H1 (cell line): Measurements from ENCODE around the gene PRKN. TPM values are rescaled to one million over a fixed set of nuclear protein-coding genes. Genes with fewer than 3 reads are reported as not detected.

Experiments
- CTCF ChIA-PET: fragments of 300-600 bp; sonication (Branson Sonifier 250); formaldehyde crosslinking; loops from one replicate; lab custom pipeline; 2021; ENCODE audit not compliant: partially characterized antibody; lab: Charles Lee
- POLR2A ChIA-PET: fragments of 300-600 bp; sonication (Branson Sonifier 250); formaldehyde crosslinking; loops from one replicate; lab custom pipeline; 2021; ENCODE audit warnings: inconsistent platforms; ENCODE audit not compliant: partially characterized antibody; lab: Charles Lee
- DNase-seq, 2 experiments: peaks; one replicate each; pipeline versions ENCODE4 v3.0.0 to v3.0.0-alpha.2; 2010 to 2022; ENCODE audit warnings: low spot score in 2 of 2, low read depth in 1 of 2, mixed read lengths in 1 of 2
- FAIRE-seq: peaks from 2 replicates; lab custom pipeline; 2011; peaks lifted over from hg19 to GRCh38; lab: Jason Lieb, UNC
- H2AFZ ChIP-seq: 2 replicates; pipeline ENCODE4 v1.8.1; 2012; ENCODE audit warnings: low read length, inconsistent platforms
- H2AK5ac ChIP-seq: 2 replicates; pipeline ENCODE4 v1.6.1; 2013; ENCODE audit warnings: low read depth, low read length
- H2BK120ac ChIP-seq: replicated peaks from 2 replicates; pipeline ENCODE3; 2013; ENCODE audit warnings: low read depth, low read length, inconsistent platforms
- H2BK12ac ChIP-seq: 2 replicates; pipeline ENCODE4 v1.6.1; 2013; ENCODE audit warnings: low read depth, low read length
- H2BK15ac ChIP-seq: 2 replicates; pipeline ENCODE4 v1.6.1; 2013; ENCODE audit warnings: low read length
- H2BK20ac ChIP-seq: 2 replicates; pipeline ENCODE4 v1.6.1; 2013; ENCODE audit warnings: low read length
- H2BK5ac ChIP-seq: 2 replicates; pipeline ENCODE4 v1.6.1; 2013; ENCODE audit warnings: low read depth, low read length
- H3K14ac ChIP-seq: 2 replicates; pipeline ENCODE4 v1.6.1; 2013; ENCODE audit warnings: inconsistent platforms; ENCODE audit not compliant: insufficient read length
- H3K18ac ChIP-seq: 2 replicates; pipeline ENCODE4 v1.6.1; 2013; ENCODE audit warnings: low read length; ENCODE audit errors: extremely low read depth
- H3K23ac ChIP-seq: 2 replicates; pipeline ENCODE4 v1.6.1; 2013; ENCODE audit warnings: inconsistent platforms; ENCODE audit not compliant: insufficient read length
- H3K23me2 ChIP-seq: 2 replicates; pipeline ENCODE4 v1.6.1; 2013; ENCODE audit warnings: low read depth, low read length
- H3K27ac ChIP-seq: 2 replicates; pipeline ENCODE4 v1.6.1; 2011; ENCODE audit warnings: low read depth, low read length, inconsistent platforms
- H3K27me3 ChIP-seq, 4 experiments: replicated peaks in 1 of 4; 1 replicate in 1 of 4; 2 replicates in 3 of 4; pipeline versions ENCODE4 v1.6.1 to v1.8.1; 2011 to 2013; ENCODE audit warnings: low read length in 3 of 4, mild to moderate bottlenecking in 3 of 4, inconsistent platforms in 2 of 4, mixed read lengths in 2 of 4, moderate library complexity in 1 of 4; ENCODE audit not compliant: control insufficient read depth in 3 of 4, insufficient read depth in 3 of 4; ENCODE audit errors: extremely low read depth in 1 of 4
- H3K36me3 ChIP-seq, 4 experiments: 2 replicates each; pipeline versions ENCODE4 v1.6.1 to v1.8.1; 2011 to 2013; ENCODE audit warnings: mild to moderate bottlenecking in 4 of 4, low read length in 3 of 4, moderate library complexity in 2 of 4, control low read depth in 1 of 4, inconsistent platforms in 1 of 4; ENCODE audit not compliant: insufficient read depth in 4 of 4, control insufficient read depth in 2 of 4
- H3K4ac ChIP-seq: replicated peaks from 2 replicates; pipeline ENCODE3; 2013; ENCODE audit warnings: low read length, low read depth, mixed read lengths, inconsistent platforms; ENCODE audit not compliant: insufficient read length
- H3K4me1 ChIP-seq, 4 experiments: replicated peaks in 1 of 4; 1 replicate in 1 of 4; 2 replicates in 3 of 4; pipeline versions ENCODE4 v1.6.1 to v1.8.1; 2011 to 2013; ENCODE audit warnings: low read length in 3 of 4, inconsistent platforms in 2 of 4, mixed read lengths in 1 of 4; ENCODE audit not compliant: insufficient read depth in 4 of 4, control insufficient read depth in 3 of 4
- H3K4me2 ChIP-seq, 2 experiments: 2 replicates each; pipeline versions ENCODE4 v1.6.1 to v1.8.1; 2011 to 2013; ENCODE audit warnings: low read depth in 2 of 2, low read length in 2 of 2, control low read depth in 1 of 2, inconsistent platforms in 1 of 2, mild to moderate bottlenecking in 1 of 2; ENCODE audit not compliant: insufficient read depth in 1 of 2
- H3K4me3 ChIP-seq, 4 experiments: fragments of 200-600, 300-600 bp in 1 of 4; sonication (generic), shearing (Covaris generic), sonication (Bioruptor Twin) in 1 of 4; 2 replicates each; pipeline versions ENCODE4 v1.5.1 to v1.8.1; 2011 to 2016; ENCODE audit warnings: low read length in 4 of 4, low read depth in 3 of 4, control low read depth in 2 of 4, inconsistent platforms in 2 of 4, mild to moderate bottlenecking in 2 of 4, mixed read lengths in 1 of 4, moderate library complexity in 1 of 4; ENCODE audit not compliant: insufficient read depth in 2 of 4; ENCODE audit errors: extremely low read depth in 1 of 4
- H3K56ac ChIP-seq: replicated peaks from 2 replicates; pipeline ENCODE3; 2013; ENCODE audit warnings: low read depth, mild to moderate bottlenecking, mixed read lengths, low read length, inconsistent platforms; ENCODE audit not compliant: insufficient read length
- H3K79me1 ChIP-seq: 2 replicates; pipeline ENCODE4 v1.6.1; 2013; ENCODE audit warnings: low read depth, low read length, control low read depth
- H3K79me2 ChIP-seq, 2 experiments: 2 replicates each; pipeline versions ENCODE4 v1.6.1 to v1.8.1; 2012 to 2013; ENCODE audit warnings: low read length in 2 of 2, mild to moderate bottlenecking in 2 of 2, inconsistent platforms in 1 of 2; ENCODE audit not compliant: insufficient read depth in 2 of 2, control insufficient read depth in 1 of 2
- H3K9ac ChIP-seq, 4 experiments: replicated peaks in 1 of 4; 1 replicate in 1 of 4; 2 replicates in 3 of 4; pipeline versions ENCODE4 v1.6.1 to v1.8.1; 2011 to 2013; ENCODE audit warnings: low read depth in 3 of 4, low read length in 3 of 4, control low read depth in 2 of 4, mild to moderate bottlenecking in 2 of 4, moderate library complexity in 2 of 4, inconsistent platforms in 1 of 4; ENCODE audit errors: extremely low read depth in 1 of 4
- H3K9me3 ChIP-seq, 2 experiments: 2 replicates each; pipeline versions ENCODE4 v1.6.1 to v1.8.1; 2012 to 2013; ENCODE audit warnings: mild to moderate bottlenecking in 2 of 2, moderate library complexity in 2 of 2, control low read depth in 1 of 2, inconsistent platforms in 1 of 2, low read depth in 1 of 2, low read length in 1 of 2, mixed read lengths in 1 of 2; ENCODE audit not compliant: insufficient read depth in 2 of 2
- H4K20me1 ChIP-seq, 2 experiments: replicated peaks in 1 of 2; 2 replicates each; pipeline versions ENCODE3 to v1.8.1; 2011 to 2013; ENCODE audit warnings: inconsistent platforms in 2 of 2, low read length in 2 of 2, mild to moderate bottlenecking in 1 of 2; ENCODE audit not compliant: insufficient read depth in 2 of 2, control insufficient read depth in 1 of 2
- H4K5ac ChIP-seq: 2 replicates; pipeline ENCODE4 v1.6.1; 2013; ENCODE audit warnings: low read length, low read depth, mixed read lengths, inconsistent platforms; ENCODE audit not compliant: insufficient read length
- H4K8ac ChIP-seq: 2 replicates; pipeline ENCODE4 v1.8.0; 2013; ENCODE audit warnings: mild to moderate bottlenecking, moderate library complexity, low read length, inconsistent platforms; ENCODE audit not compliant: insufficient read depth; ENCODE audit errors: extremely low read depth
- H4K91ac ChIP-seq: replicated peaks from 2 replicates; pipeline ENCODE3; 2013; ENCODE audit warnings: low read length, mixed read lengths, inconsistent platforms; ENCODE audit not compliant: insufficient read length
- ASH2L ChIP-seq: fragments of 200-600, 300-600 bp; sonication (generic); IDR thresholded peaks from one replicate; pipeline ENCODE4 v1.7.1; 2017; ENCODE audit warnings: low read length
- BCL11A ChIP-seq, 2 experiments: IDR thresholded peaks; one replicate each; pipeline ENCODE4 v1.6.1; 2011; ENCODE audit warnings: low read depth in 2 of 2, low read length in 2 of 2, mild to moderate bottlenecking in 2 of 2
- GTF2F1 ChIP-seq: IDR thresholded peaks from 2 replicates; pipeline ENCODE4 v1.6.1; 2012; ENCODE audit warnings: low read depth, low read length, improper control_type of control experiment, borderline replicate concordance
- KDM4A ChIP-seq: IDR thresholded peaks from one replicate; pipeline ENCODE4 v1.7.1; 2012; ENCODE audit warnings: low read depth, mild to moderate bottlenecking, moderate library complexity, low read length, inconsistent platforms; ENCODE audit not compliant: severe bottlenecking
- NANOG ChIP-seq: IDR thresholded peaks from 2 replicates; pipeline ENCODE4 v1.6.1; 2011; ENCODE audit warnings: low read length, low read depth, mild to moderate bottlenecking, inconsistent platforms; ENCODE audit not compliant: insufficient read depth, poor library complexity, severe bottlenecking
- POLR2AphosphoS5 ChIP-seq: IDR thresholded peaks from 2 replicates; pipeline ENCODE4 v1.6.1; 2011; ENCODE audit warnings: low read depth, low read length
- RFX5 ChIP-seq: IDR thresholded peaks from 2 replicates; pipeline ENCODE4 v1.6.1; 2011; ENCODE audit warnings: low read depth, low read length, improper control_type of control experiment, borderline replicate concordance
- RNF2 ChIP-seq: fragments of 200-900, 300-1000 bp; sonication (generic); IDR thresholded peaks from 2 replicates; pipeline ENCODE4 v1.7.1; 2016; ENCODE audit warnings: borderline replicate concordance, low read depth, mild to moderate bottlenecking, antibody characterized with exemption, low read length; ENCODE audit not compliant: poor library complexity, severe bottlenecking; ENCODE audit errors: missing control alignments
- SP1 ChIP-seq: IDR thresholded peaks from 2 replicates; pipeline ENCODE4 v1.6.1; 2011; ENCODE audit warnings: low read depth, low read length
- WGBS, 2 experiments: shearing (Covaris generic) in 1 of 2; methylation state at CpG; one replicate each; pipeline versions ENCODE4 v1.1.6 to v1.1.7; 2013 to 2015; ENCODE audit warnings: low lambda C conversion rate in 2 of 2, mixed read lengths in 2 of 2, inconsistent platforms in 1 of 2, low coverage in 1 of 2, missing lambda C conversion rate in 1 of 2; ENCODE audit not compliant: insufficient replicate concordance in 2 of 2, insufficient coverage in 1 of 2, insufficient read length in 1 of 2; ENCODE audit errors: extremely low coverage in 1 of 2, missing lambda C conversion rate in 1 of 2; 5-methylcytosine and 5-hydroxymethylcytosine counted together
- polyA plus RNA-seq, 7 experiments: library from polyadenylated mRNA; depleted of rRNA in 3 of 7; stranded (reverse) in 5 of 7; unstranded in 2 of 7; fragments of >200 nt in 5 of 7; fragments of 200-250 nt in 2 of 7; gene quantifications; 1 replicate in 5 of 7; 2 replicates in 1 of 7; 4 replicates in 1 of 7; pipeline versions ENCODE4 v1.2.1 to v1.2.3, GENCODE V29; 2011 to 2013; ENCODE audit warnings: missing spikeins in 2 of 7, mixed read lengths in 2 of 7
- total RNA-seq: library from RNA; stranded (reverse); fragmentation: NEBNext Ultra II Directional; extraction: Animal tissue kit (Norgen Biotek cat#: 25700); gene quantifications from 2 replicates; pipeline ENCODE4 v1.2.1, GENCODE V29; 2021
- TF ChIP-seq, protein P1 (sequence below): IDR thresholded peaks from 2 replicates; pipeline ENCODE4 v1.6.1; 2012; ENCODE audit warnings: low read length, inconsistent platforms
- TF ChIP-seq, protein P2 (sequence below): IDR thresholded peaks from 2 replicates; pipeline ENCODE4 v1.6.1; 2011; ENCODE audit warnings: low read length, improper control_type of control experiment

The PRKN gene
- total and polyA plus RNA-seq, 2 of the 8 experiments (the other 6 are each of a cell fraction or from before 2014, with no cell fraction given): 0.13 to 0.29 TPM

DNA sequence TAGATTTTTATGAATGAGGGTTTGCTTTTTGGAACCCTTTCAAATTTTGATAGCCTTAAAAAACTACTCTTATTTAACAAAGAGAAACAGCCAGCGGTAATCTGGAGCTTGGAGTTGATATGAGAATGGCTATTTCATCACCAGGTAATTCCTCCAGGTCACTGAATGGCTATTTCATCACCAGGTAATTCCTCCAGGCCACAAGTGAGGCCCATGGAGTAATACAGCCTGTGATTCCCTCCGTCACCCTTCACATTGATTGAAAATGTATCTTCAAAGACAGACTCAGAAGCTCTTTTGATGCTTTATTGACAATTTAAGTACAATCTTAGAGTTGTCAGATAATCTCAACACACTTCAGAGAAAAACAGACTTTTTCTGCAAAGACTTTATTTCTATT lies 1380.4 kb downstream of the PRKN start:
- Histone ChIP-seq H3K23ac (no peak overlapping the region), H3K9ac (no peak overlapping the region), H3K36me3 (no peaks in the 10 kb centered on the region), H3K4ac (no peak overlapping the region), H2AK5ac (no peak overlapping the region), H3K27me3 (no peaks in the 10 kb centered on the region), H3K18ac (no peak overlapping the region), H4K91ac (no peak overlapping the region), H3K9me3 (no peaks in the 10 kb centered on the region), H2BK5ac (no peak overlapping the region), H2BK15ac (no peak overlapping the region), H3K4me3 (no peak overlapping the region), H2AFZ (no peak overlapping the region), H3K23me2 (no peaks in the 10 kb centered on the region), H2BK12ac (no peak overlapping the region), H3K14ac (no peak overlapping the region), H4K8ac (no peak overlapping the region), H3K79me1 (no peaks in the 10 kb centered on the region), H2BK120ac (no peak overlapping the region), H4K20me1 (no peaks in the 10 kb centered on the region), H3K4me1 (no peaks in the 10 kb centered on the region), H3K56ac (no peak overlapping the region), H3K4me2 (no peak overlapping the region), H3K79me2 (no peaks in the 10 kb centered on the region), H3K27ac (no peak overlapping the region), H4K5ac (no peak overlapping the region), H2BK20ac (no peak overlapping the region)
- FAIRE-seq (no peak), DNase-seq (no peak)
- ChIA-PET POLR2A (interaction anchor here (0.5 kb wide), 1 partner anchor 1554 kb away, joined by 3 read pairs; no protein-coding TSS in a partner anchor), CTCF (interaction anchor here (1.3 kb wide), 1 partner anchor 28 kb away, joined by 3 read pairs; no protein-coding TSS in a partner anchor)
- 93% methylated on average over 2 of the region's 2 CpGs; no CpG with 5 or more reads in 1 of the 2 experiments for WGBS, 2 experiments
- TF ChIP-seq, protein P1, sequence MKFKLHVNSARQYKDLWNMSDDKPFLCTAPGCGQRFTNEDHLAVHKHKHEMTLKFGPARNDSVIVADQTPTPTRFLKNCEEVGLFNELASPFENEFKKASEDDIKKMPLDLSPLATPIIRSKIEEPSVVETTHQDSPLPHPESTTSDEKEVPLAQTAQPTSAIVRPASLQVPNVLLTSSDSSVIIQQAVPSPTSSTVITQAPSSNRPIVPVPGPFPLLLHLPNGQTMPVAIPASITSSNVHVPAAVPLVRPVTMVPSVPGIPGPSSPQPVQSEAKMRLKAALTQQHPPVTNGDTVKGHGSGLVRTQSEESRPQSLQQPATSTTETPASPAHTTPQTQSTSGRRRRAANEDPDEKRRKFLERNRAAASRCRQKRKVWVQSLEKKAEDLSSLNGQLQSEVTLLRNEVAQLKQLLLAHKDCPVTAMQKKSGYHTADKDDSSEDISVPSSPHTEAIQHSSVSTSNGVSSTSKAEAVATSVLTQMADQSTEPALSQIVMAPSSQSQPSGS: no peak
- TF ChIP-seq RNF2 (no peak), SP1 (no peak), GTF2F1 (no peak), ASH2L (no peak), BCL11A (IDR thresholded peaks at IDR 0.05; ENCODE audit: low read depth in 2 of 2, low read length in 2 of 2) (no peak), NANOG (no peak), RFX5 (no peak), POLR2AphosphoS5 (no peak), KDM4A (no peak)
- TF ChIP-seq, protein P2, sequence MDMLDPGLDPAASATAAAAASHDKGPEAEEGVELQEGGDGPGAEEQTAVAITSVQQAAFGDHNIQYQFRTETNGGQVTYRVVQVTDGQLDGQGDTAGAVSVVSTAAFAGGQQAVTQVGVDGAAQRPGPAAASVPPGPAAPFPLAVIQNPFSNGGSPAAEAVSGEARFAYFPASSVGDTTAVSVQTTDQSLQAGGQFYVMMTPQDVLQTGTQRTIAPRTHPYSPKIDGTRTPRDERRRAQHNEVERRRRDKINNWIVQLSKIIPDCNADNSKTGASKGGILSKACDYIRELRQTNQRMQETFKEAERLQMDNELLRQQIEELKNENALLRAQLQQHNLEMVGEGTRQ: no peak
